ENCODE data around the gene LUC7L. TPM values are rescaled to one million over a fixed set of nuclear protein-coding genes. Genes with fewer than 3 reads are reported as not detected.
"Not testable (repeated sequence)": the region's sequence is repeated elsewhere in the genome, so short reads cannot be mapped to it uniquely, and the experiment has no call there.

LUC7L gene
- total RNA-seq, 2 donors from 2014 or later: 101 to 171 TPM

GRCh38 chr16:269061-269796, 40.0 kb upstream of the LUC7L start:
- no peak for TF ChIP-seq CTCF (IDR thresholded peaks at IDR 0.05)
- H3K4me1 ChIP-seq (ENCODE audit: control insufficient read depth in 1 of 2, low read depth in 2 of 2): no peaks in the 10 kb centered on the region
- no peak overlapping the region for H3K4me3 ChIP-seq
- DNase-seq (ENCODE audit: low spot score) (no peak), ATAC-seq (ENCODE audit: insufficient number of reproducible peaks, low FRiP score, low read depth) (no peak)
- peaks cover under 1% of the 10 kb centered on the region for H3K36me3 ChIP-seq
- H3K27ac ChIP-seq: no peak overlapping the region
- H3K27me3 ChIP-seq (replicated peaks; ENCODE audit: insufficient read depth): no peaks in the 10 kb centered on the region
- H3K9me3 ChIP-seq: no peaks in the 10 kb centered on the region

- no peak for TF ChIP-seq CTCF (IDR thresholded peaks at IDR 0.05)
- DNase-seq (ENCODE audit: low spot score): no peak
- Histone ChIP-seq H3K27ac (no peak overlapping the region), H3K4me1 (ENCODE audit: control insufficient read depth in 1 of 2, low read depth in 2 of 2) (no peaks in the 10 kb centered on the region), H3K27me3 (replicated peaks; ENCODE audit: insufficient read depth) (no peaks in the 10 kb centered on the region), H3K4me3 (no peak overlapping the region), H3K9me3 (no peaks in the 10 kb centered on the region), H3K36me3 (peaks cover 7% of the 10 kb centered on the region)
- ATAC-seq (ENCODE audit: insufficient number of reproducible peaks, low FRiP score, low read depth): no peak
These were observed 39.1 kb upstream of the LUC7L start for GRCh38 chr16:268141-269053.

- ATAC-seq (ENCODE audit: insufficient number of reproducible peaks, low FRiP score, low read depth); H3K27me3 ChIP-seq (replicated peaks; ENCODE audit: insufficient read depth): not testable (repeated sequence)
- H3K36me3 ChIP-seq: peaks cover 14% of the 10 kb centered on the region
These were observed 38.3 kb upstream of the LUC7L start for GRCh38 chr16:267562-267961.

GRCh38 chr16:266258-267164, 37.3 kb upstream of the LUC7L start:
- no peak for ATAC-seq (ENCODE audit: insufficient number of reproducible peaks, low FRiP score, low read depth)
- no peak overlapping the region for H3K27ac ChIP-seq
- H3K4me3 ChIP-seq: no peak overlapping the region
- no peaks in the 10 kb centered on the region for H3K9me3 ChIP-seq
- peaks cover 22% of the 10 kb centered on the region for H3K36me3 ChIP-seq
- no peak for TF ChIP-seq CTCF (IDR thresholded peaks at IDR 0.05)
- H3K27me3 ChIP-seq (replicated peaks; ENCODE audit: insufficient read depth): no peaks in the 10 kb centered on the region
- no peak for DNase-seq (ENCODE audit: low spot score)
- no peaks in the 10 kb centered on the region for H3K4me1 ChIP-seq (ENCODE audit: control insufficient read depth in 1 of 2, low read depth in 2 of 2)

More at GRCh38 chr16:267562-267961, 38.3 kb upstream of the LUC7L start:
- DNase-seq (ENCODE audit: low spot score); H3K4me1 ChIP-seq (ENCODE audit: control insufficient read depth in 1 of 2, low read depth in 2 of 2); H3K4me3 ChIP-seq; H3K9me3 ChIP-seq; H3K27ac ChIP-seq: not testable (repeated sequence)

GRCh38 chr16:265711-266110, 36.5 kb upstream of the LUC7L start:
- ATAC-seq (ENCODE audit: insufficient number of reproducible peaks, low FRiP score, low read depth): no peak
- H3K27ac ChIP-seq: no peak overlapping the region
- H3K4me1 ChIP-seq (ENCODE audit: control insufficient read depth in 1 of 2, low read depth in 2 of 2): no peaks in the 10 kb centered on the region
- H3K4me3 ChIP-seq: no peak overlapping the region
- TF ChIP-seq CTCF (IDR thresholded peaks at IDR 0.05): no peak
- DNase-seq (ENCODE audit: low spot score): no peak
- peaks cover 25% of the 10 kb centered on the region for H3K36me3 ChIP-seq
- H3K27me3 ChIP-seq (replicated peaks; ENCODE audit: insufficient read depth): no peaks in the 10 kb centered on the region
- H3K9me3 ChIP-seq: no peaks in the 10 kb centered on the region

Measured in thoracic aorta (tissue), 2 donors.